Measurements from ENCODE around the gene DUS3L.

DUS3L gene

DNA sequence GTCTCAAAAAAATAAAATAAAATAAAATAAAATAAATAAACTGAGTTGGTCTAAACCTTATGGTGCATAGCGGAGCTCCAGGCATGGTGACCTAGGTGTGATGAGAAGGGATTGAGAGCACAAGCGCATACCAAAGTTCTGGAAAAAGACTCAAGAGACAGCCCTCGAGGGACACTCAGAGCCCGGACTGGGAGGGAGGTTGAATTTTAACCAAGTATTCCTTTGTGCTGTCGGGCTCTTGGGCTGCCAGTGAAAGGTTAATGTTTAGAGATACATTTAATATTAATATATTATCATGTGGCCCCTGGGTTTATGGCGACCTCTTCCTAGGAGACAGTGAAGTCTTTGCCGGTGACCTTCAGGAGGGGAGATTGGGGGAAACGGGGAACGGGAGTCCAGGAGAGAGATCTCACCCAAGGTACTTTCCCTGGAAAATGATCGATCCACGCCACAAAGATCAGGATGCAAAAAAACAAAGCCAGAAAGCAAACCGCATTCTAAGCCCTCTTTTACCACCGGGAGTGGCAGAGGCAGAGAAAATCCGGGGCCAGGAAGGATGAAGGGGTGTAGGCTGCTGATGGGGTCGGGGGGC, 46.9 kb upstream of the DUS3L start:
- H3K9ac ChIP-seq (ENCODE audit: low read length), result no peak overlapping the region
- no peaks in the 10 kb centered on the region for H3K9me3 ChIP-seq (ENCODE audit: insufficient read depth, low read length)
- no peaks in the 10 kb centered on the region for H4K20me1 ChIP-seq (ENCODE audit: insufficient read depth, low read length)
- no peak overlapping the region for H3K4me2 ChIP-seq (ENCODE audit: low read length)
- H3K27me3 ChIP-seq (ENCODE audit: low read depth, low read length), result peaks cover 17% of the 10 kb centered on the region; the same call in 1 of the 2 replicates
- no peak overlapping the region for H3K27ac ChIP-seq (ENCODE audit: low read length)
- TF ChIP-seq, protein P1, sequence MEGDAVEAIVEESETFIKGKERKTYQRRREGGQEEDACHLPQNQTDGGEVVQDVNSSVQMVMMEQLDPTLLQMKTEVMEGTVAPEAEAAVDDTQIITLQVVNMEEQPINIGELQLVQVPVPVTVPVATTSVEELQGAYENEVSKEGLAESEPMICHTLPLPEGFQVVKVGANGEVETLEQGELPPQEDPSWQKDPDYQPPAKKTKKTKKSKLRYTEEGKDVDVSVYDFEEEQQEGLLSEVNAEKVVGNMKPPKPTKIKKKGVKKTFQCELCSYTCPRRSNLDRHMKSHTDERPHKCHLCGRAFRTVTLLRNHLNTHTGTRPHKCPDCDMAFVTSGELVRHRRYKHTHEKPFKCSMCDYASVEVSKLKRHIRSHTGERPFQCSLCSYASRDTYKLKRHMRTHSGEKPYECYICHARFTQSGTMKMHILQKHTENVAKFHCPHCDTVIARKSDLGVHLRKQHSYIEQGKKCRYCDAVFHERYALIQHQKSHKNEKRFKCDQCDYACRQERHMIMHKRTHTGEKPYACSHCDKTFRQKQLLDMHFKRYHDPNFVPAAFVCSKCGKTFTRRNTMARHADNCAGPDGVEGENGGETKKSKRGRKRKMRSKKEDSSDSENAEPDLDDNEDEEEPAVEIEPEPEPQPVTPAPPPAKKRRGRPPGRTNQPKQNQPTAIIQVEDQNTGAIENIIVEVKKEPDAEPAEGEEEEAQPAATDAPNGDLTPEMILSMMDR (IDR thresholded peaks at IDR 0.05; ENCODE audit: low read depth, low read length), result no peak
- no peak for TF ChIP-seq EZH2phosphoT487 (IDR thresholded peaks at IDR 0.05; ENCODE audit: low read depth)
- no peaks in the 10 kb centered on the region for H3K79me2 ChIP-seq (ENCODE audit: low read length)
- H3K36me3 ChIP-seq (replicated peaks; ENCODE audit: low read depth, low read length), result no peaks in the 10 kb centered on the region
- H3K4me1 ChIP-seq (ENCODE audit: low read length), result no peaks in the 10 kb centered on the region
- no peak overlapping the region for H3K4me3 ChIP-seq (ENCODE audit: low read length)
- H2AFZ ChIP-seq (ENCODE audit: low read depth, low read length), result no peak overlapping the region

DNA sequence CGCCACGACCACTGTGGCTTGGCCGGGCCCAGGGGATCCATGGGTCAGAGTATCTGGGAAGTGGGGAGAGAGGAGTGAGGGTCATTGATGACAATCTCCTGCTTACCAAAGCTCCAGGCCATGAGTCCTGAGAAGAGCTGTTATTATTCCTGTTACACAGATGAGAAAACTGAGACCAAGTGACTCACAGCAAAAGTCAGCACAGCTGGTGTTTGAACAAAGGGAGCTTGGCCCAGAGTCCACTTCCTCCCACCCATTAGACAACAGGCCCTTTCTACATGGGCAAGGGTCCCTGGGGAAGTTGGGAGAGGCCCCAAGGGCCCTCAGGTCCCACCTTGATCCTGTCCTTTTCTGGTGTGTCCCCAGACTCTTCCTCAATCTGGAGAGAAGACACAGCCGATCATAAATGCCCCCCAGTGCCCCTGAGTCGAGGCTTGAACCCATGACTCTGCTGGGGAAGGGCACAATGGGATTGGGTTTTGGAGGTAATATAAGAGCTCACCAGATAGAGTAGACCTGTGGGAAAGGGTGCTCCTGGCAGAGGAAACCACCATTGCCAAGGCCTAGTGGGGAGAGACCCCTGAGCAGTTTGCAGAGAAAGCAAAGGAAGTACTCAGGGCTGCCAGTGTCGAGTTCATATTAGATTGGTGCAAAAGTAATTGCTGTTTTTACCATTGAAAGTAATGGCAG, 41.7 kb upstream of the DUS3L start:
- Histone ChIP-seq H3K4me2 (ENCODE audit: low read length) (no peak overlapping the region), H3K27me3 (ENCODE audit: low read depth, low read length) (peaks cover 13% of the 10 kb centered on the region; the same call in 1 of the 2 replicates), H3K27ac (ENCODE audit: low read length) (no peak overlapping the region), H3K79me2 (ENCODE audit: low read length) (no peaks in the 10 kb centered on the region), H3K9ac (ENCODE audit: low read length) (no peak overlapping the region), H3K36me3 (replicated peaks; ENCODE audit: low read depth, low read length) (no peaks in the 10 kb centered on the region), H2AFZ (ENCODE audit: low read depth, low read length) (no peak overlapping the region), H4K20me1 (ENCODE audit: insufficient read depth, low read length) (no peaks in the 10 kb centered on the region), H3K4me3 (ENCODE audit: low read length) (no peak overlapping the region), H3K9me3 (ENCODE audit: insufficient read depth, low read length) (no peaks in the 10 kb centered on the region), H3K4me1 (ENCODE audit: low read length) (no peaks in the 10 kb centered on the region)
- TF ChIP-seq, protein P1 (IDR thresholded peaks at IDR 0.05; ENCODE audit: low read depth, low read length), result no peak
- no peak for TF ChIP-seq EZH2phosphoT487 (IDR thresholded peaks at IDR 0.05; ENCODE audit: low read depth)

DNA sequence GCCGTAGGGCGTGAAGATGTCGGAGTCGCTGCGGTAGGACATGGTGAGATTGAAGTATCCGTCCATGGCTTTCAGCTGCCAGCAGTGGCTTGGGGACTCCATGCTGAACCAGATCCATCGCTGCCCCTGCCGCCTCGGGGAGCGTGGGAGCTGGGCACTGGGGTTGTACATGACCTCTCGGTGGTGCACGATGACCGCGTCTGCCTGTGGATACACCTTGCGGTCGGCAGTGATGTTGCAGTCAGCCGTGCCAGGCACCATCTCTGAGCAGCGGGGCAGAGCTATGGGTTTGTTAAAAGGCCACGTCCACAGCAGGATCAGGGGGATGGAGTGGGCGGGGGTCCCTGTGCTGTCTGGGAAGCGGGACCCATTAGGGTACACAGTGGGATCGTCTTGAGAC, 41.1 kb upstream of the DUS3L start:
- peaks cover 2% of the 10 kb centered on the region; the same call in 1 of the 2 replicates for H3K4me1 ChIP-seq (ENCODE audit: low read length)

DNA sequence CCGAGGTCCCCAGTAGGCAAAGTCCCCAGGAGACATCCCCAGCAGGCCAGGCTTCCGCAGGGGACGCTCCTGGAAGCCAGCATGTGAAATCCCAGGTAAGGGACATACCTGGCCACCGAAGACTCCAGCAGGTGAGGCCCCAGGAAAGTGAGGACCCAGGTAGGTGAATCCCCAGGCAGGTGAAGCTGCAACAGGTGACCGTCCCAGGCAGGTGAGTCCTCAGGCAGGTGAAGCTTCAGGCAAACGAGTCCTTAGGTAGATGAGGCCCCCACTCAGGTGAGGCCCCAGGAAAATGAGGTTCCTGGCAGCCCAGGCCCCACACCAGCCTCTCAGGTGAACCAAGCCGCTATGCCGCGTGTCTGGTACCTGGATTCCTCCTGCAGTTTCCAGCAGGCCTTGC, 40.2 kb upstream of the DUS3L start:
- Histone ChIP-seq H3K4me3 (ENCODE audit: low read length) (no peak overlapping the region), H3K79me2 (ENCODE audit: low read length) (no peaks in the 10 kb centered on the region), H2AFZ (ENCODE audit: low read depth, low read length) (no peak overlapping the region), H4K20me1 (ENCODE audit: insufficient read depth, low read length) (no peaks in the 10 kb centered on the region), H3K4me1 (ENCODE audit: low read length) (peaks cover 11% of the 10 kb centered on the region), H3K36me3 (replicated peaks; ENCODE audit: low read depth, low read length) (no peaks in the 10 kb centered on the region), H3K9me3 (ENCODE audit: insufficient read depth, low read length) (no peaks in the 10 kb centered on the region), H3K4me2 (ENCODE audit: low read length) (no peak overlapping the region), H3K9ac (ENCODE audit: low read length) (no peak overlapping the region), H3K27me3 (ENCODE audit: low read depth, low read length) (peaks cover 13% of the 10 kb centered on the region; the same call in 1 of the 2 replicates), H3K27ac (ENCODE audit: low read length) (no peak overlapping the region)
- TF ChIP-seq, protein P1 (IDR thresholded peaks at IDR 0.05; ENCODE audit: low read depth, low read length), result no peak
- TF ChIP-seq EZH2phosphoT487 (IDR thresholded peaks at IDR 0.05; ENCODE audit: low read depth), result no peak

More for the DNA sequence above, 41.1 kb upstream of the DUS3L start:
- Histone ChIP-seq H3K9ac (ENCODE audit: low read length) (no peak overlapping the region), H3K36me3 (replicated peaks; ENCODE audit: low read depth, low read length) (no peaks in the 10 kb centered on the region), H2AFZ (ENCODE audit: low read depth, low read length) (no peak overlapping the region), H3K79me2 (ENCODE audit: low read length) (no peaks in the 10 kb centered on the region), H3K9me3 (ENCODE audit: insufficient read depth, low read length) (no peaks in the 10 kb centered on the region), H3K4me2 (ENCODE audit: low read length) (no peak overlapping the region), H3K4me3 (ENCODE audit: low read length) (no peak overlapping the region), H3K27me3 (ENCODE audit: low read depth, low read length) (peaks cover 13% of the 10 kb centered on the region; the same call in 1 of the 2 replicates), H4K20me1 (ENCODE audit: insufficient read depth, low read length) (no peaks in the 10 kb centered on the region), H3K27ac (ENCODE audit: low read length) (no peak overlapping the region)
- TF ChIP-seq, protein P1 (IDR thresholded peaks at IDR 0.05; ENCODE audit: low read depth, low read length), result no peak
- TF ChIP-seq EZH2phosphoT487 (IDR thresholded peaks at IDR 0.05; ENCODE audit: low read depth), result no peak

Measured in OCI-LY3 (cell line).